GM21723 (cell line): ENCODE data around the gene TFAM.

Experiments used
- ATAC-seq: cut with Tn5 transposase; IDR thresholded peaks from one replicate; pipeline ENCODE4 v1.9.1; 2021; ENCODE audit warnings: mild to moderate bottlenecking, moderate library complexity; ENCODE audit not compliant: unreplicated experiment

Gene TFAM

GRCh38 chr10:58433066-58433465, 47.9 kb downstream of the TFAM start:
- ATAC-seq = no peak

GRCh38 chr10:58433571-58433970, 48.4 kb downstream of the TFAM start:
- ATAC-seq = no peak

- ATAC-seq = no peak
Measured at GRCh38 chr10:58435297-58435985, 50.2 kb downstream of the TFAM start.

GRCh38 chr10:58436071-58436470, 50.9 kb downstream of the TFAM start:
- ATAC-seq = no peak

- no peak for ATAC-seq
Measured at GRCh38 chr10:58438340-58438871, 53.2 kb downstream of the TFAM start.

GRCh38 chr10:58438986-58439385, 53.8 kb downstream of the TFAM start:
- no peak for ATAC-seq

- no peak for ATAC-seq
Measured at GRCh38 chr10:58439632-58440364, 54.6 kb downstream of the TFAM start.

GRCh38 chr10:58440484-58440883, 55.3 kb downstream of the TFAM start:
- no peak for ATAC-seq

- ATAC-seq = no peak
Measured at GRCh38 chr10:58444321-58444720, 59.1 kb downstream of the TFAM start.

- ATAC-seq = no peak
Measured at GRCh38 chr10:58444876-58445275, 59.7 kb downstream of the TFAM start.

- ATAC-seq = no peak
Measured at GRCh38 chr10:58448121-58448935, 63.1 kb downstream of the TFAM start.
